ENCODE data around the gene ACSM4. TPM values are rescaled to one million over a fixed set of nuclear protein-coding genes. Genes with fewer than 3 reads are reported as not detected.
"Not testable (repeated sequence)": the region's sequence is repeated elsewhere in the genome, so short reads cannot be mapped to it uniquely, and the experiment has no call there.

The ACSM4 gene
- total RNA-seq, 1 experiment from 2014 or later, result not detected

- not testable (repeated sequence) for DNase-seq (ENCODE audit: low spot score)
These were observed 33.9 kb downstream of the ACSM4 start for GRCh38 chr12:7337790-7338189.

GRCh38 chr12:7339675-7340074 lies 35.8 kb downstream of the ACSM4 start:
- no peak for DNase-seq (ENCODE audit: low spot score)

GRCh38 chr12:7344833-7345606 lies 41.1 kb downstream of the ACSM4 start:
- DNase-seq (ENCODE audit: low spot score), result no peak

GRCh38 chr12:7346551-7347225 lies 42.8 kb downstream of the ACSM4 start:
- no peak for DNase-seq (ENCODE audit: low spot score)

DNA sequence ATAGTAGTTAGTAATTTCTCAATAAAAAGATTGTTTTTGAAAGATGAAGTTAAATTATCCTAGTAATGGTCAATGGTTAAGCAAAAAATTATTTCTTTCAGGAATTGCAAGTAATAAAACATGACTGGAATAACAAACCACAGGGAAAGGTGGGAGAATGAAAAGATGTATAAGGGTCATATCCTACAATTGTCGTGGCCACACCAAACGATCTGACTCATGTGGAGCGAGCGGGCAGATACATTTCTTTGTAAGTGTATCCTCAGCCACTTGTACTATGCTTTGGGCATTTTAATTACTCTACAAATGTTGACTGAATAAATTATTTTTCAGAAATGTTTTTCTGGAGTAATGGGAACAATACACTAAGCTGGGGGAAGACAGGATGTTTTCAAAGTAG lies 45.5 kb downstream of the ACSM4 start:
- DNase-seq (ENCODE audit: low spot score), result no peak

- no peak for DNase-seq (ENCODE audit: low spot score)
These were observed 47.3 kb downstream of the ACSM4 start for GRCh38 chr12:7351177-7351576.

- no peak for DNase-seq (ENCODE audit: low spot score)
These were observed 48.8 kb downstream of the ACSM4 start for GRCh38 chr12:7352661-7353060.

DNA sequence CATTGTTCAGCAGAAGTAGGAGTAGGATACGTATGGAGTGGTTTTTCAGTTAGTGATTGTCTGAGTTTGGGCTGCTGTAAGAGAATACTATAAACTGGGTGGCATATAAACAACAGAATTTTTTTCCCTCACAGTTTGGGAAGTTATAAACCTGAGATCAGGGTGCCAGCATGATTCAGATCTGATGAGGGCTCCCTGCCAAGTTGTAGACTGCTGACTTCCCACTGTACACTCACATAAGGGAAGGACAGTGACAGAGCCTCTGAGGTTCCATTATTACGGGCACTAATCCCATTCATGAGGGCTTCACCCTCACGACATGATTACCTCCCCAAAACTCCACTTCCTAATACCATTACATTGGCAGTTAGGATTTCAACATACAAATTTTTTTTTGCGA lies 50.7 kb downstream of the ACSM4 start:
- no peak for DNase-seq (ENCODE audit: low spot score)

- no peak for DNase-seq (ENCODE audit: low spot score)
These were observed 57.4 kb downstream of the ACSM4 start for GRCh38 chr12:7361265-7361664.

GRCh38 chr12:7362734-7363133 lies 58.9 kb downstream of the ACSM4 start:
- no peak for DNase-seq (ENCODE audit: low spot score)

- peak; percentile 39 for DNase-seq (ENCODE audit: low spot score)
These were observed 65.4 kb downstream of the ACSM4 start for GRCh38 chr12:7369274-7369729.

DNA sequence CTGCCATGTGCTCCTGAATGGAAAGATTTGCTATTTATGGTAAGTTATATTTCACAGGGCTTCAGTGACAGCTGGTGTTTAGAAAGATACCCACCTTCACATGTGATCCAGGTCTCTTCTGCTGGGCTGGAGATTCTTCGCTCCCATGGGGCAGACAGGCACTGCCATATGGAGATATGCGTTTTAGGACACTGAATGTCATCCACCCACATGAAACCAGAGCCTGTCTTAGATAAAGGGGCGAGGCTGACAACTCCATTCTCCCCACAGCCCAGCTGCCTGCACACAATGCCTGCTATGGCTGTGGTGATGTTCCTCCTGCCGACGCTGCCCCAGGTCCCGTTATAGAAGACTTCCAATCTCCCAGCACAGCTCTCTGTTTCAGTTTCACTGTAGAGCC lies 69.4 kb downstream of the ACSM4 start:
- DNase-seq (ENCODE audit: low spot score), result no peak

DNA sequence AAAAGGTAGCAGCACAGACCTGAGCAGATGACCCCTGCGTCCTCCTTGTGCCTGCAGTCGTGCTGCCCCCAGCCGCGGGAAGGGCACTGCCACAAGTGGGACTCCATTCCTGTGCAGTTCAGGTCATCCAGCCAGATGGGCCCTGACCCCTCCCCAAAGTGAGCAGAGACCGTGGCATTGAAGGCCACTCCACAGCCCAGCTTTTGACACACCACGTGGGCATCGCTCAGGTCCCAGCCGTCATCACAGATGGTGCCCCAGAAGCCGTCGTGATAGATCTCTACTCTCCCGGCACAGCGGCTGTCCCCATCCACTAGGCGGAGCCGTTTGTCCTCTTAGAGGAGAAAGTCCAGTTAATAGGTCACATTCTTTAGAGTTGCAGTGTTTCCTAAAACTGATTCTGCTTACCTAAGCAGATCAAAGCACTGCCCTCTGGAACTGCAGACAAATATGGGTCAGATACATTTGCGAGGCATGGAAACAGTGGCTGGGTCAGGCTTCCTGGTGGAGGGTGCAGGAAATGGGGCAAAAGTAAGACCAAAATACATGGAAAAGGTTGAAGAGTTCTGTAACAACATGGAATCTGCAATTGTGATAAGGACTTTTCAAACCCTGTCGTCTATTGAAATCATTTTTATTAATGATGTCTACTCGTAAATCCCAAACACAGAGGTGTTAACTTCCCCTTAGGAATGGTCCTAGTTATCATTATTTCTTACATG lies 70.7 kb downstream of the ACSM4 start:
- peak; percentile 69 for DNase-seq (ENCODE audit: low spot score)

DNA sequence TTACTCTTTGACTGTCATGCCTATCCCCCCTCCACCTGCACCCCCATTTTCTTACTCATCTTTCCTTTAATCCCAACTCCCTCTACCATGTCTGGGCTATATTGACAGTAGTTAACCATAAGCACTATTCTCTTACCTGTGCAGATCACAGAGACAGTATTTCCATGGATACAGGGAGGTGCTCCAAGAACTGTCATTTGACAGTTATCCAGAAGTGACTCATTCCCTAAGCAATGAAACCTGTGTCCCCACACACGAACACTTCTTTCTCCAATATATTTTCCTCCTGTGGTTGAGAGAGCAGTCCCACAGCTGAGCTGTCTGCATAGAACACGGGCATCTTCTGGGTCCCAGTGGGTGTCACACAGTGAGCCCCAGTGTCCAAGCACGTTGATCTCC lies 71.3 kb downstream of the ACSM4 start:
- peak; percentile 7 for DNase-seq (ENCODE audit: low spot score)

- no peak for DNase-seq (ENCODE audit: low spot score)
These were observed 72.3 kb downstream of the ACSM4 start for GRCh38 chr12:7376196-7376595.

Other genes with a start within 250 kb of the ACSM4 start
- 0.56 and 1.1 TPM in 2 replicates for gene C1S, start 243.4 kb upstream of the ACSM4 start, total RNA-seq (2014; rRNA removed; shearing (Covaris generic))
- 0.03 and 0.53 TPM in 2 replicates for gene C1R, start 211.6 kb upstream of the ACSM4 start, total RNA-seq (2014; rRNA removed; shearing (Covaris generic))
- 38.9 and 39.1 TPM in 2 replicates for gene C1RL, start 194.9 kb upstream of the ACSM4 start, total RNA-seq (2014; rRNA removed; shearing (Covaris generic))
- 0.41 TPM in 1 of 2 replicates, not detected in the other for gene RBP5, start 175.2 kb upstream of the ACSM4 start, total RNA-seq (2014; rRNA removed; shearing (Covaris generic))
- gene CLSTN3, start 173.7 kb upstream of the ACSM4 start, total RNA-seq (2014; rRNA removed; shearing (Covaris generic)), result 15.3 and 16.9 TPM in 2 replicates
- 34.8 and 41.2 TPM in 2 replicates for gene PEX5, start 114.4 kb upstream of the ACSM4 start, total RNA-seq (2014; rRNA removed; shearing (Covaris generic))
- 0.70 and 1.2 TPM in 2 replicates for gene CD163L1, start 140.1 kb downstream of the ACSM4 start, total RNA-seq (2014; rRNA removed; shearing (Covaris generic))
- gene CD163, start 199.7 kb downstream of the ACSM4 start, total RNA-seq (2014; rRNA removed; shearing (Covaris generic)), result not detected in 2 replicates